HepG2 (cell line): Measurements from ENCODE around the gene RBBP6. TPM values are rescaled to one million over a fixed set of nuclear protein-coding genes. Genes with fewer than 3 reads are reported as not detected.

Experiments
- AHDC1 ChIP-seq: sonication (generic); formaldehyde crosslinking; IDR thresholded peaks from 2 replicates; pipeline ENCODE4 v1.5.1; 2020; ENCODE audit warnings: mild to moderate bottlenecking, missing genetic modification reagents, borderline replicate concordance
- ATF7 ChIP-seq, 2 experiments: fragments of 450-650 bp in 1 of 2; sonication (generic) in 1 of 2; formaldehyde crosslinking in 1 of 2; IDR thresholded peaks; 2 replicates each; pipeline versions ENCODE4 v1.4.0 to v1.6.1; 2016 to 2020; ENCODE audit warnings: antibody characterized with exemption in 1 of 2, mild to moderate bottlenecking in 1 of 2, missing genetic modification reagents in 1 of 2
- CBX2 ChIP-seq, 2 experiments: fragments of 200-600 bp in 1 of 2; sonication (generic); formaldehyde crosslinking in 1 of 2; IDR thresholded peaks; 2 replicates each; pipeline versions ENCODE4 v1.7.0 to v1.8.1; 2018 to 2022; ENCODE audit warnings: low read depth in 2 of 2, low read length in 1 of 2, mild to moderate bottlenecking in 1 of 2, missing genetic modification reagents in 1 of 2
- DDIT3 ChIP-seq: sonication (generic); formaldehyde crosslinking; IDR thresholded peaks from 2 replicates; pipeline ENCODE4 v1.4.0; 2020; ENCODE audit warnings: mild to moderate bottlenecking, missing genetic modification reagents
- ETS1 ChIP-seq: sonication (generic); formaldehyde crosslinking; IDR thresholded peaks from 2 replicates; pipeline ENCODE4 v1.4.0; 2020; ENCODE audit warnings: missing genetic modification reagents
- KDM4B ChIP-seq: sonication (generic); formaldehyde crosslinking; IDR thresholded peaks from 2 replicates; pipeline ENCODE4 v1.4.0; 2020; ENCODE audit warnings: missing genetic modification reagents
- NR2F6 ChIP-seq, 2 experiments: IDR thresholded peaks; 2 replicates each; pipeline ENCODE4 v1.6.1; 2016; ENCODE audit warnings: antibody characterized with exemption in 1 of 2, mild to moderate bottlenecking in 1 of 2
- PHF21A ChIP-seq: sonication (generic); formaldehyde crosslinking; IDR thresholded peaks from 2 replicates; pipeline ENCODE4 v1.5.0; 2020; ENCODE audit warnings: mild to moderate bottlenecking, missing genetic modification reagents
- SPEN ChIP-seq: sonication (generic); formaldehyde crosslinking; IDR thresholded peaks from 2 replicates; pipeline ENCODE4 v1.5.1; 2020; ENCODE audit warnings: low read depth, mild to moderate bottlenecking, missing genetic modification reagents
- TBL1XR1 ChIP-seq: fragments of 150-350 bp; IDR thresholded peaks from 2 replicates; pipeline ENCODE4 v1.6.1; 2014; ENCODE audit warnings: borderline replicate concordance, low read length; ENCODE audit not compliant: partially characterized antibody
- ZBTB33 ChIP-seq: sonication (generic); formaldehyde crosslinking; IDR thresholded peaks from 2 replicates; pipeline ENCODE4 v1.4.0; 2020; ENCODE audit warnings: missing genetic modification reagents
- ZNF138 ChIP-seq: sonication (generic); formaldehyde crosslinking; IDR thresholded peaks from 2 replicates; pipeline ENCODE4 v1.5.0; 2020; ENCODE audit warnings: mild to moderate bottlenecking, low read depth, missing genetic modification reagents
- ZNF552 ChIP-seq: sonication (generic); formaldehyde crosslinking; IDR thresholded peaks from 2 replicates; pipeline ENCODE4 v1.9.0; 2022; ENCODE audit warnings: missing genetic modification reagents, mild to moderate bottlenecking, borderline replicate concordance
- ZNF788 ChIP-seq: sonication (generic); formaldehyde crosslinking; IDR thresholded peaks from 2 replicates; pipeline ENCODE4 v1.5.0; 2020; ENCODE audit warnings: mild to moderate bottlenecking, missing genetic modification reagents, borderline replicate concordance
- polyA plus RNA-seq, 8 experiments: library from polyadenylated mRNA; depleted of rRNA in 3 of 8; stranded (reverse) in 7 of 8; unstranded in 1 of 8; fragments of >200 nt; fragmentation: Illumina TruSeq in 4 of 8; extraction: Trizol in 4 of 8; gene quantifications; 2 replicates each; pipeline versions ENCODE4 v1.2.1 to v1.2.3, GENCODE V29; 2011 to 2016; ENCODE audit warnings: low read depth in 4 of 8, missing spikeins in 1 of 8, mixed read lengths in 1 of 8; ENCODE audit not compliant: insufficient read depth in 1 of 8
- total RNA-seq, 5 experiments: library from RNA; depleted of rRNA; stranded (reverse); fragments of >200 nt; fragmentation: Illumina TruSeq; extraction: Trizol; gene quantifications; 2 replicates each; pipeline ENCODE4 v1.2.3, GENCODE V29; 2016; ENCODE audit warnings: low read depth in 1 of 5

RBBP6 gene
- total and polyA plus RNA-seq, 2 of the 13 experiments (the other 11 are each of a cell fraction or from before 2014, with no cell fraction given) = 37.1 to 70.9 TPM

- TF ChIP-seq ZBTB33 = peak; percentile 20; the same call in 1 of the 2 replicates
- TF ChIP-seq AHDC1 = peak; percentile 66; the same call in 1 of the 2 replicates
- TF ChIP-seq NR2F6 (IDR thresholded peaks at IDR 0.05) = no peak
- peak; percentile 60; the same call in 1 of the 2 replicates for TF ChIP-seq NR2F6 (CRISPR knock-in tag; IDR thresholded peaks at IDR 0.05)
- peak; percentile 91 for TF ChIP-seq ZNF552
- peak; percentile 14 for TF ChIP-seq TBL1XR1
- TF ChIP-seq ATF7 (IDR thresholded peaks at IDR 0.05) = peak; percentile 83
- peak; percentile 88; the same call in 1 of the 2 replicates for TF ChIP-seq ATF7 (CRISPR knock-in tag; IDR thresholded peaks at IDR 0.05)
- peak; percentile 46 for TF ChIP-seq PHF21A
- TF ChIP-seq KDM4B = peak; percentile 93
- TF ChIP-seq CBX2 (IDR thresholded peaks at IDR 0.05; ENCODE audit: low read depth, low read length) = no peak
- no peak for TF ChIP-seq CBX2 (CRISPR knock-in tag; IDR thresholded peaks at IDR 0.05; ENCODE audit: low read depth)
- no peak; the same call in 1 of the 2 replicates for TF ChIP-seq ETS1 (CRISPR knock-in tag)
- TF ChIP-seq ZNF788 (CRISPR knock-in tag) = peak; percentile 86
- TF ChIP-seq DDIT3 (CRISPR knock-in tag) = no peak
- peak; percentile 96; the same call in 1 of the 2 replicates for TF ChIP-seq SPEN (CRISPR knock-in tag)
- peak; percentile 82; the same call in 1 of the 2 replicates for TF ChIP-seq ZNF138
These were observed at the start of gene RBBP6 (continued) for GRCh38 chr16:24539295-24539849.
